H1 (cell line): ENCODE measurements around the gene ENAH. TPM values are rescaled to one million over a fixed set of nuclear protein-coding genes. Genes with fewer than 3 reads are reported as not detected.

ENCODE experiments used
- CTCF ChIA-PET: fragments of 300-600 bp; sonication (Branson Sonifier 250); formaldehyde crosslinking; loops from one replicate; lab custom pipeline; 2021; ENCODE audit not compliant: partially characterized antibody; lab: Charles Lee
- POLR2A ChIA-PET: fragments of 300-600 bp; sonication (Branson Sonifier 250); formaldehyde crosslinking; loops from one replicate; lab custom pipeline; 2021; ENCODE audit warnings: inconsistent platforms; ENCODE audit not compliant: partially characterized antibody; lab: Charles Lee
- DNase-seq, 2 experiments: peaks; one replicate each; pipeline versions ENCODE4 v3.0.0 to v3.0.0-alpha.2; 2010 to 2022; ENCODE audit warnings: low spot score in 2 of 2, low read depth in 1 of 2, mixed read lengths in 1 of 2
- FAIRE-seq: peaks from 2 replicates; lab custom pipeline; 2011; peaks lifted over from hg19 to GRCh38; lab: Jason Lieb, UNC
- H2AFZ ChIP-seq: 2 replicates; pipeline ENCODE4 v1.8.1; 2012; ENCODE audit warnings: low read length, inconsistent platforms
- H2AK5ac ChIP-seq: 2 replicates; pipeline ENCODE4 v1.6.1; 2013; ENCODE audit warnings: low read depth, low read length
- H2BK120ac ChIP-seq: replicated peaks from 2 replicates; pipeline ENCODE3; 2013; ENCODE audit warnings: low read depth, low read length, inconsistent platforms
- H2BK12ac ChIP-seq: 2 replicates; pipeline ENCODE4 v1.6.1; 2013; ENCODE audit warnings: low read depth, low read length
- H2BK15ac ChIP-seq: 2 replicates; pipeline ENCODE4 v1.6.1; 2013; ENCODE audit warnings: low read length
- H2BK20ac ChIP-seq: 2 replicates; pipeline ENCODE4 v1.6.1; 2013; ENCODE audit warnings: low read length
- H2BK5ac ChIP-seq: 2 replicates; pipeline ENCODE4 v1.6.1; 2013; ENCODE audit warnings: low read depth, low read length
- H3K14ac ChIP-seq: 2 replicates; pipeline ENCODE4 v1.6.1; 2013; ENCODE audit warnings: inconsistent platforms; ENCODE audit not compliant: insufficient read length
- H3K18ac ChIP-seq: 2 replicates; pipeline ENCODE4 v1.6.1; 2013; ENCODE audit warnings: low read length; ENCODE audit errors: extremely low read depth
- H3K23ac ChIP-seq: 2 replicates; pipeline ENCODE4 v1.6.1; 2013; ENCODE audit warnings: inconsistent platforms; ENCODE audit not compliant: insufficient read length
- H3K23me2 ChIP-seq: 2 replicates; pipeline ENCODE4 v1.6.1; 2013; ENCODE audit warnings: low read depth, low read length
- H3K27ac ChIP-seq: 2 replicates; pipeline ENCODE4 v1.6.1; 2011; ENCODE audit warnings: low read depth, low read length, inconsistent platforms
- H3K27me3 ChIP-seq, 4 experiments: replicated peaks in 1 of 4; 1 replicate in 1 of 4; 2 replicates in 3 of 4; pipeline versions ENCODE4 v1.6.1 to v1.8.1; 2011 to 2013; ENCODE audit warnings: low read length in 3 of 4, mild to moderate bottlenecking in 3 of 4, inconsistent platforms in 2 of 4, mixed read lengths in 2 of 4, moderate library complexity in 1 of 4; ENCODE audit not compliant: control insufficient read depth in 3 of 4, insufficient read depth in 3 of 4; ENCODE audit errors: extremely low read depth in 1 of 4
- H3K36me3 ChIP-seq, 4 experiments: 2 replicates each; pipeline versions ENCODE4 v1.6.1 to v1.8.1; 2011 to 2013; ENCODE audit warnings: mild to moderate bottlenecking in 4 of 4, low read length in 3 of 4, moderate library complexity in 2 of 4, control low read depth in 1 of 4, inconsistent platforms in 1 of 4; ENCODE audit not compliant: insufficient read depth in 4 of 4, control insufficient read depth in 2 of 4
- H3K4ac ChIP-seq: replicated peaks from 2 replicates; pipeline ENCODE3; 2013; ENCODE audit warnings: low read length, low read depth, mixed read lengths, inconsistent platforms; ENCODE audit not compliant: insufficient read length
- H3K4me1 ChIP-seq, 4 experiments: replicated peaks in 1 of 4; 1 replicate in 1 of 4; 2 replicates in 3 of 4; pipeline versions ENCODE4 v1.6.1 to v1.8.1; 2011 to 2013; ENCODE audit warnings: low read length in 3 of 4, inconsistent platforms in 2 of 4, mixed read lengths in 1 of 4; ENCODE audit not compliant: insufficient read depth in 4 of 4, control insufficient read depth in 3 of 4
- H3K4me2 ChIP-seq, 2 experiments: 2 replicates each; pipeline versions ENCODE4 v1.6.1 to v1.8.1; 2011 to 2013; ENCODE audit warnings: low read depth in 2 of 2, low read length in 2 of 2, control low read depth in 1 of 2, inconsistent platforms in 1 of 2, mild to moderate bottlenecking in 1 of 2; ENCODE audit not compliant: insufficient read depth in 1 of 2
- H3K4me3 ChIP-seq, 4 experiments: fragments of 200-600, 300-600 bp in 1 of 4; sonication (generic), shearing (Covaris generic), sonication (Bioruptor Twin) in 1 of 4; 2 replicates each; pipeline versions ENCODE4 v1.5.1 to v1.8.1; 2011 to 2016; ENCODE audit warnings: low read length in 4 of 4, low read depth in 3 of 4, control low read depth in 2 of 4, inconsistent platforms in 2 of 4, mild to moderate bottlenecking in 2 of 4, mixed read lengths in 1 of 4, moderate library complexity in 1 of 4; ENCODE audit not compliant: insufficient read depth in 2 of 4; ENCODE audit errors: extremely low read depth in 1 of 4
- H3K56ac ChIP-seq: replicated peaks from 2 replicates; pipeline ENCODE3; 2013; ENCODE audit warnings: low read depth, mild to moderate bottlenecking, mixed read lengths, low read length, inconsistent platforms; ENCODE audit not compliant: insufficient read length
- H3K79me1 ChIP-seq: 2 replicates; pipeline ENCODE4 v1.6.1; 2013; ENCODE audit warnings: low read depth, low read length, control low read depth
- H3K79me2 ChIP-seq, 2 experiments: 2 replicates each; pipeline versions ENCODE4 v1.6.1 to v1.8.1; 2012 to 2013; ENCODE audit warnings: low read length in 2 of 2, mild to moderate bottlenecking in 2 of 2, inconsistent platforms in 1 of 2; ENCODE audit not compliant: insufficient read depth in 2 of 2, control insufficient read depth in 1 of 2
- H3K9ac ChIP-seq, 4 experiments: replicated peaks in 1 of 4; 1 replicate in 1 of 4; 2 replicates in 3 of 4; pipeline versions ENCODE4 v1.6.1 to v1.8.1; 2011 to 2013; ENCODE audit warnings: low read depth in 3 of 4, low read length in 3 of 4, control low read depth in 2 of 4, mild to moderate bottlenecking in 2 of 4, moderate library complexity in 2 of 4, inconsistent platforms in 1 of 4; ENCODE audit errors: extremely low read depth in 1 of 4
- H3K9me3 ChIP-seq, 2 experiments: 2 replicates each; pipeline versions ENCODE4 v1.6.1 to v1.8.1; 2012 to 2013; ENCODE audit warnings: mild to moderate bottlenecking in 2 of 2, moderate library complexity in 2 of 2, control low read depth in 1 of 2, inconsistent platforms in 1 of 2, low read depth in 1 of 2, low read length in 1 of 2, mixed read lengths in 1 of 2; ENCODE audit not compliant: insufficient read depth in 2 of 2
- H4K20me1 ChIP-seq, 2 experiments: replicated peaks in 1 of 2; 2 replicates each; pipeline versions ENCODE3 to v1.8.1; 2011 to 2013; ENCODE audit warnings: inconsistent platforms in 2 of 2, low read length in 2 of 2, mild to moderate bottlenecking in 1 of 2; ENCODE audit not compliant: insufficient read depth in 2 of 2, control insufficient read depth in 1 of 2
- H4K5ac ChIP-seq: 2 replicates; pipeline ENCODE4 v1.6.1; 2013; ENCODE audit warnings: low read length, low read depth, mixed read lengths, inconsistent platforms; ENCODE audit not compliant: insufficient read length
- H4K8ac ChIP-seq: 2 replicates; pipeline ENCODE4 v1.8.0; 2013; ENCODE audit warnings: mild to moderate bottlenecking, moderate library complexity, low read length, inconsistent platforms; ENCODE audit not compliant: insufficient read depth; ENCODE audit errors: extremely low read depth
- H4K91ac ChIP-seq: replicated peaks from 2 replicates; pipeline ENCODE3; 2013; ENCODE audit warnings: low read length, mixed read lengths, inconsistent platforms; ENCODE audit not compliant: insufficient read length
- ATF2 ChIP-seq: IDR thresholded peaks from 2 replicates; pipeline ENCODE4 v1.6.1; 2012; ENCODE audit warnings: low read length, inconsistent platforms
- BCL11A ChIP-seq, 2 experiments: IDR thresholded peaks; one replicate each; pipeline ENCODE4 v1.6.1; 2011; ENCODE audit warnings: low read depth in 2 of 2, low read length in 2 of 2, mild to moderate bottlenecking in 2 of 2
- CREB1 ChIP-seq: IDR thresholded peaks from 2 replicates; pipeline ENCODE4 v1.6.1; 2012; ENCODE audit warnings: inconsistent platforms
- EGR1 ChIP-seq: IDR thresholded peaks from 2 replicates; pipeline ENCODE4 v1.6.1; 2011; ENCODE audit warnings: low read depth, low read length, borderline replicate concordance
- GABPA ChIP-seq: IDR thresholded peaks from 2 replicates; pipeline ENCODE4 v1.6.1; 2011; ENCODE audit warnings: mild to moderate bottlenecking, low read length, moderate library complexity, borderline replicate concordance; ENCODE audit not compliant: insufficient read depth
- JUND ChIP-seq: IDR thresholded peaks from 2 replicates; pipeline ENCODE4 v1.6.1; 2011; ENCODE audit warnings: mild to moderate bottlenecking, improper control_type of control experiment, low read length
- KDM1A ChIP-seq: fragments of 200-600, 300-600 bp; sonication (generic); IDR thresholded peaks from 2 replicates; pipeline ENCODE4 v1.7.1; 2016; ENCODE audit warnings: mild to moderate bottlenecking, low read length, borderline replicate concordance
- NRF1 ChIP-seq: IDR thresholded peaks from 2 replicates; pipeline ENCODE4 v1.6.1; 2011; ENCODE audit warnings: mild to moderate bottlenecking, low read depth, low read length, improper control_type of control experiment
- RBBP5 ChIP-seq: IDR thresholded peaks from 2 replicates; pipeline ENCODE4 v1.7.1; 2012; ENCODE audit warnings: low read depth, mild to moderate bottlenecking, inconsistent platforms, low read length, moderate library complexity, borderline replicate concordance
- TAF7 ChIP-seq: optimal IDR thresholded peaks from 2 replicates; pipeline ENCODE3; 2011; ENCODE audit warnings: low read depth, mild to moderate bottlenecking, inconsistent platforms, low read length, moderate library complexity, borderline replicate concordance
- TBP ChIP-seq: IDR thresholded peaks from 2 replicates; pipeline ENCODE4 v1.6.1; 2011; ENCODE audit warnings: low read depth, low read length, improper control_type of control experiment
- TEAD4 ChIP-seq: IDR thresholded peaks from 2 replicates; pipeline ENCODE4 v1.6.1; 2012; ENCODE audit warnings: low read depth, low read length, inconsistent platforms, mixed read lengths
- ZNF274 ChIP-seq: IDR thresholded peaks from 2 replicates; pipeline ENCODE4 v1.7.0; 2012; ENCODE audit warnings: low read length, borderline replicate concordance; ENCODE audit errors: extremely low read depth
- WGBS, 2 experiments: shearing (Covaris generic) in 1 of 2; methylation state at CpG; one replicate each; pipeline versions ENCODE4 v1.1.6 to v1.1.7; 2013 to 2015; ENCODE audit warnings: low lambda C conversion rate in 2 of 2, mixed read lengths in 2 of 2, inconsistent platforms in 1 of 2, low coverage in 1 of 2, missing lambda C conversion rate in 1 of 2; ENCODE audit not compliant: insufficient replicate concordance in 2 of 2, insufficient coverage in 1 of 2, insufficient read length in 1 of 2; ENCODE audit errors: extremely low coverage in 1 of 2, missing lambda C conversion rate in 1 of 2; 5-methylcytosine and 5-hydroxymethylcytosine counted together
- polyA plus RNA-seq, 7 experiments: library from polyadenylated mRNA; depleted of rRNA in 3 of 7; stranded (reverse) in 5 of 7; unstranded in 2 of 7; fragments of >200 nt in 5 of 7; fragments of 200-250 nt in 2 of 7; gene quantifications; 1 replicate in 5 of 7; 2 replicates in 1 of 7; 4 replicates in 1 of 7; pipeline versions ENCODE4 v1.2.1 to v1.2.3, GENCODE V29; 2011 to 2013; ENCODE audit warnings: missing spikeins in 2 of 7, mixed read lengths in 2 of 7
- total RNA-seq: library from RNA; stranded (reverse); fragmentation: NEBNext Ultra II Directional; extraction: Animal tissue kit (Norgen Biotek cat#: 25700); gene quantifications from 2 replicates; pipeline ENCODE4 v1.2.1, GENCODE V29; 2021

The ENAH gene
- total and polyA plus RNA-seq, 2 of the 8 experiments (the other 6 are each of a cell fraction or from before 2014, with no cell fraction given) = 39.1 to 335 TPM

- Histone ChIP-seq H3K79me2 (no peaks in the 10 kb centered on the region), H3K4me3 (no peak overlapping the region), H3K14ac (no peak overlapping the region), H2BK120ac (no peak overlapping the region), H4K5ac (no peak overlapping the region), H3K18ac (no peak overlapping the region), H3K9ac (no peak overlapping the region), H3K36me3 (no peaks in the 10 kb centered on the region), H3K56ac (no peak overlapping the region), H3K4me1 (no peaks in the 10 kb centered on the region), H3K4me2 (no peak overlapping the region), H3K79me1 (no peaks in the 10 kb centered on the region), H4K91ac (no peak overlapping the region), H2BK12ac (no peak overlapping the region), H3K27me3 (no peaks in the 10 kb centered on the region), H4K20me1 (no peaks in the 10 kb centered on the region), H2BK20ac (no peak overlapping the region), H3K23me2 (no peaks in the 10 kb centered on the region), H2BK15ac (no peak overlapping the region), H2AFZ (no peak overlapping the region), H3K23ac (no peak overlapping the region), H2BK5ac (no peak overlapping the region), H4K8ac (no peak overlapping the region), H3K9me3 (no peaks in the 10 kb centered on the region), H3K4ac (no peak overlapping the region), H2AK5ac (no peak overlapping the region), H3K27ac (no peak overlapping the region)
- FAIRE-seq (no peak), DNase-seq (no peak)
- ChIA-PET POLR2A (interaction anchor here (1.1 kb wide), 1 partner anchor 39 kb away, joined by 7 read pairs; no protein-coding TSS in a partner anchor), CTCF (interaction anchor here (0.9 to 2.0 kb wide), 4 partner anchors 12 to 300 kb away, joined by 3 to 4 read pairs (median 3); no protein-coding TSS in a partner anchor)
- 96% methylated on average over 2 of the region's 2 CpGs; no CpG with 5 or more reads in 1 of the 2 experiments for WGBS, 2 experiments
- TF ChIP-seq TBP = no peak
- no peak for TF ChIP-seq RBBP5
- no peak for TF ChIP-seq ATF2
- no peak for TF ChIP-seq ZNF274
- TF ChIP-seq TAF7 = no peak
- no peak for TF ChIP-seq CREB1
- no peak for TF ChIP-seq GABPA
- no peak for TF ChIP-seq EGR1
- TF ChIP-seq BCL11A (IDR thresholded peaks at IDR 0.05; ENCODE audit: low read depth in 2 of 2, low read length in 2 of 2) = no peak
- no peak for TF ChIP-seq JUND
- TF ChIP-seq KDM1A = no peak
- no peak for TF ChIP-seq TEAD4
- no peak for TF ChIP-seq NRF1
Measured at GRCh38 chr1:225688345-225688744, 35.4 kb upstream of the ENAH start.
